ENCODE measurements around the gene SLC29A1.
A peak's percentile ranks its signal among the peaks of the same experiment; 100 is the strongest.

GRCh38 chr6:44217332-44218143 is 5.9 kb upstream of the SLC29A1 start:
- no peak for TF ChIP-seq RAD21 (IDR thresholded peaks at IDR 0.05 in 1 of 2, conservative IDR thresholded peaks at IDR 0.05 in 1 of 2; ENCODE audit: low read depth in 2 of 2, low read length in 2 of 2)
- TF ChIP-seq E2F6 (IDR thresholded peaks at IDR 0.05): peak; percentile 96
- TF ChIP-seq POLR2A (IDR thresholded peaks at IDR 0.05; ENCODE audit: control extremely low read depth in 1 of 2, low read depth in 2 of 2, low read length in 2 of 2): 0 out of 3 replicates have a peak, but pooled peaks of 1 of the 2 experiments have one; percentile 7
- no peak for TF ChIP-seq USF2 (IDR thresholded peaks at IDR 0.05; ENCODE audit: low read length)
- TF ChIP-seq KDM4A (IDR thresholded peaks at IDR 0.05; ENCODE audit: low read depth, low read length, severe bottlenecking): no peak
- TF ChIP-seq RXRA (IDR thresholded peaks at IDR 0.05; ENCODE audit: insufficient read depth, low read depth, low read length): no peak
- no peak for TF ChIP-seq CTCF (IDR thresholded peaks at IDR 0.05; ENCODE audit: control extremely low read depth in 1 of 3, insufficient read depth in 1 of 3, low read depth in 1 of 3, low read length in 3 of 3)
- no peak for TF ChIP-seq TAF1 (IDR thresholded peaks at IDR 0.05; ENCODE audit: low read depth, low read length)
- TF ChIP-seq SIN3A (conservative IDR thresholded peaks at IDR 0.05 in 1 of 2, IDR thresholded peaks at IDR 0.05 in 1 of 2; ENCODE audit: low read depth in 1 of 2, low read length in 2 of 2): no peak
